CD8-positive, alpha-beta memory T cell (primary cell): ENCODE results near the gene ZNF681. TPM values are rescaled to one million over a fixed set of nuclear protein-coding genes. Genes with fewer than 3 reads are reported as not detected.

Experiments
- CTCF ChIA-PET: fragments of 350-600 bp; sonication (Branson Sonifier 250); formaldehyde crosslinking; loops from one replicate; lab custom pipeline; 2021; ENCODE audit warnings: antibody characterized with exemption; lab: Charles Lee
- POLR2A ChIA-PET: fragments of 350-600 bp; sonication (Branson Sonifier 250); formaldehyde crosslinking; loops from one replicate; lab custom pipeline; 2021; ENCODE audit warnings: antibody characterized with exemption; lab: Charles Lee
- DNase-seq, 5 donors: peaks; one replicate each; pipeline versions ENCODE4 v3.0.0 to v3.0.0-alpha.2; 2020 to 2022; ENCODE audit warnings: mixed read lengths in 1 of 5
- H3K27ac ChIP-seq: one replicate; pipeline ENCODE4 v1.7.0; 2013; ENCODE audit warnings: low read depth, mild to moderate bottlenecking, low read length, moderate library complexity
- H3K27me3 ChIP-seq: 2 replicates; pipeline ENCODE4 v1.7.0; 2013; ENCODE audit warnings: low read length, mild to moderate bottlenecking; ENCODE audit not compliant: insufficient read depth, poor library complexity, severe bottlenecking
- H3K36me3 ChIP-seq: 2 replicates; pipeline ENCODE4 v1.7.0; 2013; ENCODE audit warnings: mild to moderate bottlenecking, low read length, moderate library complexity; ENCODE audit not compliant: insufficient read depth
- H3K4me1 ChIP-seq: 2 replicates; pipeline ENCODE4 v1.7.0; 2013; ENCODE audit warnings: mild to moderate bottlenecking, low read length, moderate library complexity; ENCODE audit not compliant: insufficient read depth
- H3K4me3 ChIP-seq: 2 replicates; pipeline ENCODE4 v1.7.0; 2013; ENCODE audit warnings: mild to moderate bottlenecking, low read length
- H3K9me3 ChIP-seq: 2 replicates; pipeline ENCODE4 v1.7.0; 2013; ENCODE audit warnings: mild to moderate bottlenecking, low read length
- H3K27ac Mint-ChIP-seq, 8 donors: one replicate each; pipeline ENCODE4 v1.8.0; 2020 to 2021; ENCODE audit warnings: mixed read lengths in 8 of 8, mild to moderate bottlenecking in 6 of 8, inconsistent platforms in 3 of 8, moderate library complexity in 3 of 8
- H3K27me3 Mint-ChIP-seq, 2 donors: one replicate each; pipeline ENCODE4 v1.8.0; 2020 to 2021; ENCODE audit warnings: mixed read lengths in 2 of 2, mild to moderate bottlenecking in 1 of 2, moderate library complexity in 1 of 2
- H3K36me3 Mint-ChIP-seq, 3 donors: one replicate each; pipeline ENCODE4 v1.8.0; 2020 to 2021; ENCODE audit warnings: mixed read lengths in 3 of 3, inconsistent platforms in 1 of 3, mild to moderate bottlenecking in 1 of 3
- H3K4me1 Mint-ChIP-seq, 3 donors: one replicate each; pipeline ENCODE4 v1.8.0; 2020 to 2021; ENCODE audit warnings: mixed read lengths in 3 of 3, inconsistent platforms in 1 of 3, mild to moderate bottlenecking in 1 of 3
- H3K4me3 Mint-ChIP-seq, 7 donors: one replicate each; pipeline ENCODE4 v1.8.0; 2020 to 2021; ENCODE audit warnings: mixed read lengths in 7 of 7, mild to moderate bottlenecking in 6 of 7, moderate library complexity in 4 of 7, inconsistent platforms in 2 of 7
- H3K9me3 Mint-ChIP-seq, 5 donors: one replicate each; pipeline ENCODE4 v1.8.0; 2020 to 2022; ENCODE audit warnings: mixed read lengths in 5 of 5, mild to moderate bottlenecking in 3 of 5, moderate library complexity in 2 of 5, inconsistent platforms in 1 of 5
- polyA plus RNA-seq: library from polyadenylated mRNA; unstranded; fragments of 300-500 nt; fragmentation: Illumina TruSeq; gene quantifications from one replicate; pipeline ENCODE4 v1.2.3, GENCODE V29; 2021
- total RNA-seq, 2 experiments: library from RNA; stranded (reverse); gene quantifications; one replicate each; pipeline ENCODE4 v1.2.3, GENCODE V29; 2021

ZNF681 gene
- total and polyA plus RNA-seq, 3 experiments from 2014 or later: 1.6 to 4.9 (median 4.6) TPM

DNA sequence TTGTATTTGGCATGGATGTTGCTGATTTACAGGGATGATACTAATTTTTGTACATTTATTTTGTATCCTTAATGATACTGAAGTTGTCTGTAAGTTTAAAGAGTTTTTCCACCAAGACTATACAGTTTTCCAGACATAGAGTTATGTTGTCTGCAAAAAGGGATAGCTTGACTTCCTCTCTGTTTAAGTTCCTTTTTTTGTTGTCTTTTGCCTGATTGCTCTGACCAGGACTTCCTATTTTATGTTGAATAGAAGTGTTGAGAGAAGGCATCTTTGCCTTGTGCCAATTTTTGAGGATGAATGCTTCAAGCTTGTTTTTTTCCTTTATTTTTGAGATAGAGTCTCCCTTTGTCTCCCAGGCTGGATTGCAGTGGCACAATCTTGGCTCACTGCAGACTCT lies 36.8 kb upstream of the ZNF681 start:
- CTCF ChIA-PET: no interaction called here
- no peak overlapping the region for H3K4me3 Mint-ChIP-seq
- POLR2A ChIA-PET: no interaction called here

DNA sequence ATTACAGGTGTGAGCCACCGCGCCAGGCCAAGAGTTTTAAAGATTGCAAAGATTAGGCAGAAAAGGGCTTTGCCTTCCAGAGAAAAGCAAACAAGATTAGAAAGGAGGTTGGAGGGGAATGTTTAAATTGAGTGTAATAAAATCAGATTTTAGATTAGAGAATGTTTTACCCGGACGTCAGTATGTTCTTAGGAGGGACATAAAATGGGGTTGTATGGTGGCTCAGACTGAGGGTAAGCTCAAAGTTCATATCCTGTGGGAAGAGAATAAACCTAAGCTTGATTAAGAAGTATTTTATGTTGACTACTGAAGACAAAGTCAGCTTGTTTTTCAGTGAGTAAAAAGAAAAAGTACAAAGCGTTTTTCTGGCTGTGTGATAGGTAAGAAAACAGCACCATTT lies 34.1 kb upstream of the ZNF681 start:
- POLR2A ChIA-PET: no interaction called here
- peaks cover 7 to 22% (median 15%) of the 10 kb centered on the region in 3 donors for H3K4me1 Mint-ChIP-seq
- no peaks in the 10 kb centered on the region for H3K36me3 ChIP-seq
- H3K27ac ChIP-seq: no peak overlapping the region
- H3K27me3 Mint-ChIP-seq: no peaks in the 10 kb centered on the region
- no peak overlapping the region for H3K4me3 ChIP-seq
- no peak overlapping the region for H3K4me3 Mint-ChIP-seq
- DNase-seq: no peak
- H3K9me3 ChIP-seq: no peaks in the 10 kb centered on the region
- H3K27ac Mint-ChIP-seq: peak overlapping the region in 2 of 8 donors; percentile 1 to 14
- CTCF ChIA-PET: interaction anchor here (1.2 kb wide), 1 partner anchor 34 kb away, joined by 3 read pairs; the partner anchor contains the start of gene ZNF681
- H3K4me1 ChIP-seq: no peaks in the 10 kb centered on the region
- no peaks in the 10 kb centered on the region for H3K27me3 ChIP-seq
- peaks cover 0 to 20% (median 16%) of the 10 kb centered on the region in 5 donors for H3K9me3 Mint-ChIP-seq
- peaks cover 6 to 25% (median 9%) of the 10 kb centered on the region in 3 donors for H3K36me3 Mint-ChIP-seq

More for the DNA sequence above, 36.8 kb upstream of the ZNF681 start:
- Mint-ChIP-seq H3K27me3 (no peaks in the 10 kb centered on the region), H3K9me3 (peaks cover 0 to 20% (median 16%) of the 10 kb centered on the region in 5 donors), H3K36me3 (peaks cover 2 to 21% (median 4%) of the 10 kb centered on the region in 3 donors), H3K4me1 (peaks cover 22 to 40% (median 33%) of the 10 kb centered on the region in 3 donors), H3K27ac (peak overlapping the region in 1 of 8 donors; percentile 53)
- peaks cover 8% of the 10 kb centered on the region for H3K4me1 ChIP-seq
- no peak overlapping the region for H3K27ac ChIP-seq
- no peaks in the 10 kb centered on the region for H3K36me3 ChIP-seq
- H3K27me3 ChIP-seq: no peaks in the 10 kb centered on the region
- no peak overlapping the region for H3K4me3 ChIP-seq
- no peak for DNase-seq
- no peaks in the 10 kb centered on the region for H3K9me3 ChIP-seq

DNA sequence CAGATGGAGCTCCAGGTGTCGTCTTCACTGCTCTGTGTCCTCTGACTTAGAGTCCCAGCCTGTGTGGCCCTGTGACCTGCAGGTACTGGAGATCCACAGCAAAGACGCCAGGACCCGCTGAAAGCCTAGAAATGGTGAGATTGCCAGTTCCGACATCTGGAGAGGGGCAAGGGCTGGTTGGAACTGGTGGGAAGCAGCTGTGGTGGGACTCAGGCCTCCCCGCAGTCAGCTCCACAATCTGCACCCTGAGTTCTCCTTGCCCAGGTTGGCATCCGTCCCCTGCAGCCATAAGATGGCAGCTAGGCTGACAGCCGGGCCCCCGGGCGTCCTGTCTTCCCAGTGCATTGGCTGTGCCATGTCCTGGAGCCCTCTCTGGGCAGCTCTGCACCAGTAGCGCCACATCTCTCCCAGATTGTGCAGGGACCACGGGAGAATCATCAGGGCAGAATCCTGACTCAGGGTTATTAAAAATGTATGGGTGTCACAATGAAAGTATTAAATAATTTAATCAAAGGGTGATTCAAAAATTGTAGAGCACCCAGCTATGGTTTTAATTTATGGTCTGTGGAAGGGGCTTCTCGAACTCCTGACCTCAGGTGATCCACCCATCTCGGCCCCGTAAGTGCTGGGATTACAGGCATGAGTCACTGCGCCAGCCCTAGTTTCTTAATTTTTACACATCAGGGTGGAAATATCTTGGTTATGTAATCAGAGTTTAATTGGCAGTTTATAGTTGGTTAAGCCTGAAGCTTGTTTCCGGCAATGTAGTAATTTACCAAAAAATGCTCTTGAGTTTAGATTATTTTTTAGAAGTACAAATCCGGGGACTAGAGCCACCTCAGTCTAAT lies 32.2 kb upstream of the ZNF681 start:
- peaks cover 5 to 15% (median 11%) of the 10 kb centered on the region in 3 donors for H3K36me3 Mint-ChIP-seq
- H3K27me3 Mint-ChIP-seq: no peaks in the 10 kb centered on the region
- no peaks in the 10 kb centered on the region for H3K36me3 ChIP-seq
- H3K9me3 Mint-ChIP-seq: peaks cover 0 to 8% (median 7%) of the 10 kb centered on the region in 5 donors
- no peaks in the 10 kb centered on the region for H3K9me3 ChIP-seq
- no peak overlapping the region for H3K4me3 ChIP-seq
- peaks cover 7 to 22% (median 15%) of the 10 kb centered on the region in 3 donors for H3K4me1 Mint-ChIP-seq
- no peak overlapping the region for H3K4me3 Mint-ChIP-seq
- ChIA-PET CTCF (interaction anchor here (1.2 kb wide), 1 partner anchor 8 kb away, joined by 3 read pairs; no protein-coding TSS in a partner anchor), POLR2A (no interaction called here)
- no peak for DNase-seq
- no peak overlapping the region for H3K27ac Mint-ChIP-seq
- no peak overlapping the region for H3K27ac ChIP-seq
- no peaks in the 10 kb centered on the region for H3K4me1 ChIP-seq
- no peaks in the 10 kb centered on the region for H3K27me3 ChIP-seq

DNA sequence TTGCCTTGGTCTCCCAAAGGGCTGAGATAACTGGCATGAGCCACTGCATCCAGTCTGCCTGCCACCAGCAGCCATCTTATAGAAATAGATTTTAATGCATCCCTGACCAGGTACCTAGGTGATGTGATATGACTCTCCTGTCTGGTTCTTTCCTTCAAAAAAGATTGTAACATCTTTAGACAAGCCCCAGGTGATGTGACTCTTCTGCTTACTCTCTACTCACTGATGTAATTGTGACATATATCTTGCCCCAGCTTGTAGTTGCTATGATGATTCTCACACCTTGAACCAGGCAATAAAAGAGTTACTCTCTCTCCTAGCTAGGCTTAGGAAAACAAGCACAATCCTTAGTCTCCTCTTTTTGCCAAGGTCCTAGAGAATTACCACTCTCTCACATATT lies 30.6 kb upstream of the ZNF681 start:
- Histone ChIP-seq H3K27ac (no peak overlapping the region), H3K9me3 (no peaks in the 10 kb centered on the region), H3K36me3 (no peaks in the 10 kb centered on the region), H3K27me3 (no peaks in the 10 kb centered on the region), H3K4me1 (no peaks in the 10 kb centered on the region), H3K4me3 (no peak overlapping the region)
- ChIA-PET CTCF (no interaction called here), POLR2A (no interaction called here)
- DNase-seq: no peak
- Mint-ChIP-seq H3K36me3 (peaks cover 4 to 20% (median 5%) of the 10 kb centered on the region in 3 donors), H3K4me3 (no peak overlapping the region), H3K9me3 (no peaks in the 10 kb centered on the region), H3K27me3 (no peaks in the 10 kb centered on the region), H3K4me1 (peaks cover 3 to 9% (median 4%) of the 10 kb centered on the region in 3 donors), H3K27ac (no peak overlapping the region)

DNA sequence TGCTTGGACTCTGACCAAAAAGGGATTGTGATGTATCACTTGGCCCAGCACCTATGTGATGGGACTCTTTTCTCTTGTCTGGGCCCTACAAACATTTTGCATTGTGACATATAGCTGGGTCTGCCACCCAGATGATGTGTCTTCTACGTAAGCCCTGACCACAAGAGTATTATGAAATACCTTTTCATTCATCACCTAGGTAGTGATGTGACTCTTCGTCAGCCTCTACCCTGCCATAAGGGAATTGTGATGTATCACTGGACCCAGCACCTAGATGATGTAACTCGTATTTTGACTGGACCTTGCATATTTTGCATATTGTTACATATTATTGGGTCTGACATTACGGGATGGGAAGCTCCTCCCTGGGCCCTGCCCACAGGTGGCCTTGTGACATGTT lies 29.7 kb upstream of the ZNF681 start:
- H3K4me1 Mint-ChIP-seq: peaks cover 0 to 4% (median 3%) of the 10 kb centered on the region in 3 donors
- H3K9me3 Mint-ChIP-seq: no peaks in the 10 kb centered on the region
- ChIA-PET POLR2A (no interaction called here), CTCF (interaction anchor here (0.6 kb wide), 1 partner anchor 49 kb away, joined by 3 read pairs; no protein-coding TSS in a partner anchor)
- Histone ChIP-seq H3K4me1 (no peaks in the 10 kb centered on the region), H3K36me3 (no peaks in the 10 kb centered on the region), H3K27me3 (no peaks in the 10 kb centered on the region), H3K9me3 (no peaks in the 10 kb centered on the region), H3K27ac (no peak overlapping the region), H3K4me3 (no peak overlapping the region)
- H3K36me3 Mint-ChIP-seq: peaks cover 8 to 25% (median 10%) of the 10 kb centered on the region in 3 donors
- H3K4me3 Mint-ChIP-seq: no peak overlapping the region
- no peak overlapping the region for H3K27ac Mint-ChIP-seq
- no peaks in the 10 kb centered on the region for H3K27me3 Mint-ChIP-seq
- DNase-seq: no peak

DNA sequence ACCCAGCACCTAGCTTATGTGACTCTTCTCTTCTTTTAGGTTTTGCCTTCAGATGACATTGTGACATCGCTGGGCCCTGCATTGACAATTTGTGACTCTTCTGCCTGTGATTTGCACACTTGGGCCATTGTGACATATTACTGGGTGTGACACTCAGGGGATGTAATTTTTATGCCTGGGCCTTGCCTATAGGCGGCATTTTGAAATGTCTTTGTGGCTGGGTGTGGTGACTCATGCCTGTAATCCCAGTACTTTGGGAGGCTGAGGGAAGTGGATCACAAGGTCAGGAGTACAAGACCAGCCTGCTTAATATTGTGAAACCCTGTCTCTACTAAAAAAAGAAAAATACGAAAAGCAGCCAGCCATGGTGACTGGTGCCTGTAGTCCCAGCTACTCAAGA lies 28.4 kb upstream of the ZNF681 start:
- H3K4me3 ChIP-seq: no peak overlapping the region
- no peak overlapping the region for H3K4me3 Mint-ChIP-seq
- CTCF ChIA-PET: no interaction called here
- no peaks in the 10 kb centered on the region for H3K27me3 Mint-ChIP-seq
- no peak for DNase-seq
- no peaks in the 10 kb centered on the region for H3K36me3 ChIP-seq
- H3K9me3 Mint-ChIP-seq: no peaks in the 10 kb centered on the region
- no peak overlapping the region for H3K27ac ChIP-seq
- H3K4me1 Mint-ChIP-seq: no peaks in the 10 kb centered on the region
- peak overlapping the region in 1 of 8 donors; percentile 22 for H3K27ac Mint-ChIP-seq
- no peaks in the 10 kb centered on the region for H3K4me1 ChIP-seq
- H3K36me3 Mint-ChIP-seq: peaks cover 10 to 30% (median 14%) of the 10 kb centered on the region in 3 donors
- H3K9me3 ChIP-seq: no peaks in the 10 kb centered on the region
- POLR2A ChIA-PET: no interaction called here
- H3K27me3 ChIP-seq: no peaks in the 10 kb centered on the region

DNA sequence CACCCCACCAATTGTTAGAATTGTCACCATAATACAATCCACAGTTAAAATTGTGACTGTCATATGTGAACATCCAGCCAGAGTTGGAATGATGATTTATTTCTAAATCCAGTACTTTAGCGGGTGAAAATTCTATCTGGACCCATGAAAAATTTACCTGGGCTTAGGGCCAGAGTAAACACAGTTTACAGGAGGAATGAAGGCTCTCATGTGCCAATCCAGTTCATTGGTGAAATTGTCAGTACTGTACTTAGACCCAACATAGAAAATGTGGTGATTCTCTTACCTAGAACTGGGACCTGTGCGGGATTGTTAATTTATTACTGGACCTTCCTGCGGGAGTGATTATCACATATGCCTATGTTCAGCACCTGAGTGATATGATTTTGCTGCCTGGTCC lies 27.3 kb upstream of the ZNF681 start:
- no peaks in the 10 kb centered on the region for H3K4me1 Mint-ChIP-seq
- Histone ChIP-seq H3K4me1 (no peaks in the 10 kb centered on the region), H3K4me3 (no peak overlapping the region), H3K9me3 (no peaks in the 10 kb centered on the region), H3K36me3 (no peaks in the 10 kb centered on the region), H3K27ac (no peak overlapping the region), H3K27me3 (no peaks in the 10 kb centered on the region)
- ChIA-PET CTCF (no interaction called here), POLR2A (no interaction called here)
- DNase-seq: no peak
- H3K9me3 Mint-ChIP-seq: no peaks in the 10 kb centered on the region
- H3K27me3 Mint-ChIP-seq: no peaks in the 10 kb centered on the region
- H3K27ac Mint-ChIP-seq: no peak overlapping the region
- no peak overlapping the region for H3K4me3 Mint-ChIP-seq
- peaks cover 13 to 30% (median 18%) of the 10 kb centered on the region in 3 donors for H3K36me3 Mint-ChIP-seq

DNA sequence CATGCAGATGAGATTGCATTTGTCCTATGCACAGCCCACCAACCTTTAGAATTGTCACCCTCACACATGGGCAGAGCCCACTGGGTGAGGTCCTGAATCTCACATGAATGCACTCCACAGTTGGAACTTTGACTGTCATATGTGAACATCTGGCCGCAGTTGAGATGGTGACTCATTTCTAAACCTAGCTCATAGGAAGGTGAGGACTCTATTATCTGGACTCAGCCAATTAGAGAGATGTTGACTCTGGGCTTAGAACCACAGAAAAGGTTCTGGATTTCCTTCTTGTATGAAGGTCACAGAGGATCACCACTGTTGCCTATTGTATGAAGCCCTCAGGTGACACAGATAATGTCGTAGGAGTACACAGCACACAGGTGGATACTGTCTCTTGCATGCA lies 25.6 kb upstream of the ZNF681 start:
- Histone ChIP-seq H3K27me3 (no peaks in the 10 kb centered on the region), H3K4me3 (no peak overlapping the region), H3K4me1 (no peaks in the 10 kb centered on the region), H3K36me3 (no peaks in the 10 kb centered on the region), H3K9me3 (no peaks in the 10 kb centered on the region), H3K27ac (no peak overlapping the region)
- Mint-ChIP-seq H3K4me3 (no peak overlapping the region), H3K27ac (peak overlapping the region in 1 of 8 donors; percentile 10), H3K27me3 (no peaks in the 10 kb centered on the region), H3K36me3 (peaks cover 22 to 40% (median 24%) of the 10 kb centered on the region in 3 donors), H3K4me1 (no peaks in the 10 kb centered on the region), H3K9me3 (no peaks in the 10 kb centered on the region)
- ChIA-PET CTCF (no interaction called here), POLR2A (no interaction called here)
- DNase-seq: no peak
